ENCODE data around the gene DHX35. TPM values are rescaled to one million over a fixed set of nuclear protein-coding genes. Genes with fewer than 3 reads are reported as not detected.

Gene DHX35
- total and polyA plus RNA-seq, 2 experiments from 2014 or later = 8.3 to 25.9 TPM

- Histone ChIP-seq H3K4me2 (no peak overlapping the region), H3F3A (replicated peaks; ENCODE audit: low read depth) (no peaks in the 10 kb centered on the region), H3K27me3 (ENCODE audit: insufficient read depth) (no peaks in the 10 kb centered on the region), H3K79me2 (replicated peaks; ENCODE audit: insufficient read depth) (peaks cover 31% of the 10 kb centered on the region), H4K20me1 (replicated peaks; ENCODE audit: insufficient read depth) (peaks cover 22% of the 10 kb centered on the region), H3K9me2 (ENCODE audit: insufficient read depth) (no peaks in the 10 kb centered on the region), H3K36me3 (ENCODE audit: insufficient read depth) (no peaks in the 10 kb centered on the region), H3K4me1 (ENCODE audit: insufficient read depth) (peaks cover 20% of the 10 kb centered on the region), H3K4me3 (no peak overlapping the region), H2AFZ (no peak overlapping the region), H3K27ac (ENCODE audit: low read depth) (no peak overlapping the region)
- TF ChIP-seq NANOG (IDR thresholded peaks at IDR 0.05; ENCODE audit: borderline replicate concordance) = no peak
- TF ChIP-seq ZNF462 (CRISPR knock-in tag; IDR thresholded peaks at IDR 0.05) = no peak
- no peak for TF ChIP-seq EZH2phosphoT487 (IDR thresholded peaks at IDR 0.05; ENCODE audit: unreplicated experiment)
- TF ChIP-seq REST (IDR thresholded peaks at IDR 0.05; ENCODE audit: unreplicated experiment) = no peak
- no peak for TF ChIP-seq CREB1 (CRISPR knock-in tag; IDR thresholded peaks at IDR 0.05; ENCODE audit: low read depth)
- TF ChIP-seq POLR2AphosphoS5 (IDR thresholded peaks at IDR 0.05; ENCODE audit: low read depth) = no peak
- no peak for TF ChIP-seq ZNF331 (CRISPR knock-in tag; IDR thresholded peaks at IDR 0.05; ENCODE audit: low read depth)
- no peak for TF ChIP-seq CTCF (conservative IDR thresholded peaks at IDR 0.05; ENCODE audit: low read depth in 2 of 2)
- no peak for TF ChIP-seq EZH2 (IDR thresholded peaks at IDR 0.05; ENCODE audit: low read depth, unreplicated experiment)
- no peak for TF ChIP-seq JUNB (IDR thresholded peaks at IDR 0.05; ENCODE audit: unreplicated experiment)
- no peak for TF ChIP-seq STAT1 (IDR thresholded peaks at IDR 0.05; ENCODE audit: unreplicated experiment)
- TF ChIP-seq ETS1 (IDR thresholded peaks at IDR 0.05) = no peak
- no peak for TF ChIP-seq ZNF114 (CRISPR knock-in tag; IDR thresholded peaks at IDR 0.05)
- no peak overlapping the region for H3K27ac Mint-ChIP-seq
- H3K4me3 Mint-ChIP-seq = no peak overlapping the region; the same call in 2 of the 3 replicates
- H3K27me3 Mint-ChIP-seq (ENCODE audit: insufficient read depth, low read depth, poor library complexity) = peaks cover 10% of the 10 kb centered on the region
- peaks cover 14% of the 10 kb centered on the region for H3K36me3 Mint-ChIP-seq (ENCODE audit: low read depth)
- DNase-seq (ENCODE audit: low spot score) (no peak), ATAC-seq (no peak)
- no peaks in the 10 kb centered on the region for H3K9me3 Mint-ChIP-seq
- H3K4me1 Mint-ChIP-seq = peaks cover 13% of the 10 kb centered on the region
Observed at GRCh38 chr20:38924718-38925117, 37.4 kb upstream of the DHX35 start.
